Measurements from ENCODE around the gene PAM.

- TF ChIP-seq CTCF (conservative IDR thresholded peaks at IDR 0.05; ENCODE audit: low read length) (no peak), EZH2phosphoT487 (IDR thresholded peaks at IDR 0.05; ENCODE audit: borderline replicate concordance, low read depth, low read length) (no peak)
Observed at GRCh38 chr5:102731693-102732092, 23.4 kb upstream of the PAM start.

Measured in OCI-LY7 (cell line).